Epidermal melanocyte (primary cell): Measurements from ENCODE around the gene CTSA.

ENCODE experiments used
- DNase-seq: peaks from one replicate; pipeline ENCODE4 v3.0.0; 2011; ENCODE audit warnings: low spot score; ENCODE audit not compliant: insufficient read length

CTSA gene

DNA sequence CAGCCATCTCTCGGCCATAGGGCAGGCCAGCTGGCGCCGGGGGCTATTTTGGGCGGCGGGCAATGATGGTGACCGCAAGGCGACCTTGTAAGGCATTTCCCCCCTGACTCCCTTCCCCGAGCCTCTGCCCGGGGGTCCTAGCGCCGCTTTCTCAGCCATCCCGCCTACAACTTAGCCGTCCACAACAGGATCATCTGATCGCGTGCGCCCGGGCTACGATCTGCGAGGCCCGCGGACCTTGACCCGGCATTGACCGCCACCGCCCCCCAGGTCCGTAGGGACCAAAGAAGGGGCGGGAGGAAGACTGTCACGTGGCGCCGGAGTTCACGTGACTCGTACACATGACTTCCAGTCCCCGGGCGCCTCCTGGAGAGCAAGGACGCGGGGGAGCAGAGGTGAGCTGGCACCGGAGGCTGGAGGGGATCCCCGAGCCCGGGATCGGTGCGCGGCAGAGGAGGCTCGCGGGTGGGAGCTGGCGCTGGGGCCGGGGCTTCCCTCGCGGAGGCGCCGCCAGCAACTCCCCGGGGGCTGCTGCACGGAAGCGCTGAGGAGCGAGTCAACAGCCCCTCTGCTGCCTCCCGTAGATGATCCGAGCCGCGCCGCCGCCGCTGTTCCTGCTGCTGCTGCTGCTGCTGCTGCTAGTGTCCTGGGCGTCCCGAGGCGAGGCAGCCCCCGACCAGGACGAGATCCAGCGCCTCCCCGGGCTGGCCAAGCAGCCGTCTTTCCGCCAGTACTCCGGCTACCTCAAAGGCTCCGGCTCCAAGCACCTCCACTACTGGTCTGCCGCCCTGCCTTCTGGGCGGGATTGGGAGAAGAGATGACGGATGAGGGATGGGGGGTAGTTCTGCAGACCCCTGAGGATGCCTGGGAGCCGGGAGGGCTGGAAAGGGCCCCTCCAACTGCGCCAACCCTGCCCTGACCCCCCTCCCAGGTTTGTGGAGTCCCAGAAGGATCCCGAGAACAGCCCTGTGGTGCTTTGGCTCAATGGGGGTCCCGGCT is at the start of gene CTSA, which contains the start of gene NEURL2:
Gene CTSA (plus strand): TSS at position 351 of the 999 bp plus-strand sequence. CDS start 234 bp downstream, at position 585.
Gene NEURL2 (minus strand): TSS at position 224 of the 999 bp plus-strand sequence. CDS start 217 bp downstream, at position 7.
- peak; percentile 96 for DNase-seq

- no peak for DNase-seq
Observed at GRCh38 chr20:45841407-45842129, 49.6 kb upstream of the CTSA start.

GRCh38 chr20:45842169-45842812 is 48.8 kb upstream of the CTSA start:
- DNase-seq, result no peak

DNA sequence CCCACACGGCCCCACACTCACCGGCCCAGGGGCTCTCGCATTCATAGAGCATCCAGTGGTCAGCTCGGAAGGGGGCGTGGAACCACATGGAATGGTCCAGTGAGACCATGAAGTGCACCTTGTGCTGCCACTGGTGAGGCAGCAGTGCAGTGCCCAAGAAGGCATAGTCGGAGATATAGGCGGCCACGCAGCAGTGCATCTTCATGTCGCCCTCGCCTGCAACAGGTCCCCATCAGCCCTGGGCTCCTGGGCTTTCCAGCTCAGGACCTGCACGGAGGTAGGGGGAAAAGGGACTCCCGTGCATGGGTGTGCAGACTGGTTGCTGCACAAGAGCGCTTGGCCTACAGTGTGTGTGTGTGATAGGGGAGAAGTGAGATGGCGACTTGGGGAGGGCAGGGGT is 47.6 kb upstream of the CTSA start:
- no peak for DNase-seq

DNA sequence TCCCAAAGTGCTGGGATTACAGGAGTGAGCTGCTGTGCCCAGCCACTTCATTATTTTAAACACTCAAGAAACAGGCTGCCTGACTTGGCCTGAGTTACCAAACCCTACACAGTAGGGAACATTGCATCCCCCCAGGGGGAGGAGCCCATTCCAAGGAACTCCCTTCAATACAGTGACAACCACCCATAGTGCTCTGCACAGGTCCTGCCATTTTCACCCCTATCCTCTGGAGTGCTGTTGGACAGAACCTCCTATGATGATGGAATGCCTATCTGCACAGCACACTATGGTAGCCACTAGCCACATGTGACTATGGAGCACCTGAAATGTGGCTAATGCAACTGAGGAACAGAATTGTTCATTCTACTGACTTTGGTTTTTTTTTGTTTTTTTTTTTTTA is 45.7 kb upstream of the CTSA start:
- DNase-seq, result no peak

DNA sequence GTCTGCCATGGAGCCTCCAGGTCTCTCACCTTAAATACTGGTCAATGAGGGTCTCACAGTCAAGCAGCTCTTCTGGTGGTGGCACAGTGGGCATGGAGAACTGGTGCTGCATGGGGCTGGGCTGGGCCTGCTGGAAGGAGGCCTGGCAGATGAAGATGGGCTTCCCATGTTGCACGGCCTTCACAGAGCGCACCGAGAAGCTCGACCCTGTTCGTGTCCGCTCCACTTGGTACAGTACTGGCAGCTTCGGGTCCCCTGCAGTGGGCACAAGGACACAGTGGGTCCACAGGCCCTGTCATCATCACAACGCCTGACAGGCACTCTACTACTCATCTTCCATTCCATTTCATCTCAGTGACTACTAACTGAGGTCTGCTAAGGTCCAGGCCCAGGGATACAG is 42.7 kb upstream of the CTSA start:
- DNase-seq, result no peak

DNA sequence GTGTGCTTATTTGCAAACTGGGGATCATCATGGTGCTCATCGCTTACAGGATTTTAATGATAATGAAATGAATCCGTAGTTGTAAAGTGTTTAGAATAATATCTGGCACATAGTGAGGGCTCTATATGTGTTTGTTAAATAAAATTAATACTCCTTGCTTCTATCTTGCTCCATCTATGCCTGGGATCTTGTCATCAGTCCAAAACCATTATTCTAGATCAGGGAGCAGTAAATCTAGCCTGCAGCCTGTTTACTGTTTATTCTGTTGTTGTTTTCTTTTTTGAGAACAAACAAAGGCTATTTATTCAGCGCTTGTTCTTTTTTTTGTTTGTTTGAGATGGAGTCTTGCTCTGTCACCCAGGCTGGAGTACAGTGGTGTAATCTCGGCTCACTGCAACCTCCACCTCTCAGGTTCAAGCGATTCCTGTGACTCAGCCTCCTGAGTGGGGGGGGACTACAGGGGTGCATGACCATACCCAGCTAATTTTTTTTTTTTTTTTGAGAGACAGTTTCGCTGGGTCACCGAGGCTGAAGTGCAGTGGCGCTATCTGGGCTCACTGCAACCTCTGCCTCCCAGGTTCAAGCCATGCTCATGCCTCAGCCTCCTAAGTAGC is 42.1 kb upstream of the CTSA start:
- no peak for DNase-seq

- DNase-seq, result no peak
Observed at GRCh38 chr20:45850238-45850637, 40.9 kb upstream of the CTSA start.

GRCh38 chr20:45850926-45851325 is 40.2 kb upstream of the CTSA start:
- no peak for DNase-seq

GRCh38 chr20:45851501-45851900 is 39.6 kb upstream of the CTSA start:
- DNase-seq, result no peak

DNA sequence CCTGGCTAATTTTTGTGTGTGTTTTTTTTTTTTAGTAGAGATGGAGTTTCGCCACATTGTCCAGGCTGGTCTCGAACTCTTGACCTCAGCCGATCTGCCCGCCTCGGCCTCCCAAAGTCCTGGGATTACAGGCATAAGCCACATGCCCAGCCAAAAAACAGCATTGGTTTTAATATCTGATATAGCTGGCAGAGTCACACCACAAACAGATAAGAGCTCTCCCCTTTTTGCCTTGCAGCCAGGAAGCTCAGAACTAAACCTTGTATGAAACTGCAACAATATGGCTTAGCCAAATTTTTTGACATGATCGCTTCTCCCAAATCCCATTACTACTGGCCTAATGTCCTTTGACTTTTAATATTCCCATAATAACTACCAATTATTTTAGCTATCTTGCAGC is 38.8 kb upstream of the CTSA start:
- no peak for DNase-seq

DNA sequence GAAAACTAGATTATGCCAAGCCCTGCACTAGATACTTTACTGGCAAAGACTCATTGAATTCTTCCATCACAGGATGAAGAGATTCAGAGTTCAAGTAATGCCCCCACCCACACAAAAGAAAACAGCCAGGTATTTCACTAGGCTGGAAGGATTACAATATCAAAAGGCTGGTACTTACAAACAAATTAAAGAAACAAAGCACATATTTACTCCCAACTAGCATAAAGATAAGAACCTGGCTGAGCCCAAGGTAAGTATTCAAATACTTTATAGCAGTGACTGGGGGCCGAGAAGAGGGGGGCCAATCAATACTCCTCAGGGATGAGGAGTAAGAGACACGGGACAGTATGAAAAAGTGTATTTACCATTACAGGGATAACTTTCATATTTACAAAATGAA is 37.7 kb upstream of the CTSA start:
- no peak for DNase-seq

DNA sequence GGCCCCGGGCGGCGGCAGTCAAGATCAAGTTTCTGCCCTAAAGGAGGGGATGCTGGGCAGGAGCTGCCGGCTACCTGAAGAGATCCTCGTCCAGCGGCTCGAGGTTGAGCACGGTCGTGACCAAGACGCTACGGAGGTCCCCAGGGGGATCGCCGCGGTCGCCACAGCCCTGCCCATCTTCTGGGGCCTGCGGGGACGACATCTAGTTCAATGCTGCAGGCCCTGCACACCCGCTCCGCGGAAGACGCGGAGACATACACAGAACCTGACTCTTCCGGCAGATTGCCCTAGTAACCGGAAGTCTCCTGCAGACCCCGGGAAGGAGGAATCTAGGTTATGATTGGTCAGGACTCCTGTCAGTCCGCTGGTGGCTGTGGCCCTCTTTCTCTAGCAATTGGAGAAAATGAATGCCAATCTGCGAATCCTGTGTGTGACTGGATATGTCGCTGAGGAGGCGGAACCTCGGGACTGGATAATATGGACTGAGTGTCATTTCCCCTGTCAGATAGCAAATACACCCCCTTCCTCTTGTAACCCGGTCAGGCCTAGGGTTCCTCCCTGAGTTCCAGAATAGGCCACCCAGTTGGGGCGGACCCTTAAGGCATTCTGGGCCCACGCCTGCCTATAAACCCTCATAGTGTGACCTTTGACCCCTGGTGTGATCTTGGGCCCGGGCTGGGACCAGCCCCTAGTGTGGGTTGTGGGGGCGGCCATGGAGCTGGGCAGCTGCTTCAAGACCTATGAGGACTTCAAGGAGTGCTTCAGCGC is 33.8 kb upstream of the CTSA start, which contains the start of the genes ACOT8 and ZSWIM3:
Gene ACOT8 (minus strand): TSS at position 279 of the 768 bp plus-strand sequence. CDS start 77 bp downstream, at position 202.
Gene ZSWIM3 (plus strand): TSS at position 501 of the 768 bp plus-strand sequence. CDS start 212 bp downstream, at position 713.
- peak; percentile 100 for DNase-seq

GRCh38 chr20:45857882-45858216 is 33.3 kb upstream of the CTSA start:
- no peak for DNase-seq

DNA sequence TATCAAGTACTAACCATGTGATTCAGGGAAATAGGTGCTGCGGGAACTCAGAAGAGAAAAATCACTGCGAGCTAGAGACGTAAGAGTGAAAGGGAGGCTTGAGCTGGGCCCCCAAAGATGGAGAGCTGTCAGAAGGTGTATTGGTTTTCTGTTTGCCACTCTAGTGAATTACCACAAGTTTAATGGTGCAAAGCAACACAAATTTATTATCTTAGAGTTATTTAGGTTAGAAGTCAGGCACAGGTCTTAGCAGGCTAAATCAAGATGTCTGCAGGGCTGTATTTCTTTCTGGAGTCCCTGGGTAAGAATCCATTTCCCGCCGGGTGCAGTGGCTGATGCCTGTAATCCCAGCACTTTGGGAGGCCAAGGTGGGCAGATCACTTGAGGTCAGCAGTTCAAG is 31.2 kb upstream of the CTSA start:
- no peak for DNase-seq

- no peak for DNase-seq
Observed at GRCh38 chr20:45860560-45861220, 30.4 kb upstream of the CTSA start.

- DNase-seq, result no peak
Observed at GRCh38 chr20:45861221-45862075, 29.7 kb upstream of the CTSA start.

GRCh38 chr20:45863543-45864470 is 27.3 kb upstream of the CTSA start:
- DNase-seq, result no peak
